Measurements from ENCODE around the gene SMG6. TPM values are rescaled to one million over a fixed set of nuclear protein-coding genes. Genes with fewer than 3 reads are reported as not detected.

Gene SMG6
- total RNA-seq, 6 donors from 2014 or later, result 29.9 to 126 (median 30.5) TPM

- Histone ChIP-seq H3K4me1 (peaks cover 4 to 31% (median 15%) of the 10 kb centered on the region in 4 donors), H3K36me3 (no peaks in the 10 kb centered on the region), H3K27ac (no peak overlapping the region), H3K27me3 (peaks cover 0 to 3% (median 1%) of the 10 kb centered on the region in 4 donors), H3K4me3 (no peak overlapping the region), H3K9me3 (no peaks in the 10 kb centered on the region)
- ATAC-seq (ENCODE audit: low FRiP score in 2 of 2) (no peak), DNase-seq (no peak)
- 81 to 92% methylated on average over 18 to 24 of the region's 24 CpGs for WGBS, 2 donors
- TF ChIP-seq EP300 (IDR thresholded peaks at IDR 0.05), result no peak
- no peak for TF ChIP-seq POLR2A (IDR thresholded peaks at IDR 0.05)
- no peak for TF ChIP-seq POLR2AphosphoS5 (IDR thresholded peaks at IDR 0.05)
- no peak for TF ChIP-seq CTCF (IDR thresholded peaks at IDR 0.05)
These were observed 284.7 kb downstream of the SMG6 start for GRCh38 chr17:2018716-2019510.

GRCh38 chr17:2017274-2017941 lies 286.2 kb downstream of the SMG6 start:
- DNase-seq, result peak in 1 of 2 donors; percentile 69
- 93 to 95% methylated on average over 15 to 19 of the region's 19 CpGs for WGBS, 2 donors
- no peak for ATAC-seq (ENCODE audit: low FRiP score in 2 of 2)

DNA sequence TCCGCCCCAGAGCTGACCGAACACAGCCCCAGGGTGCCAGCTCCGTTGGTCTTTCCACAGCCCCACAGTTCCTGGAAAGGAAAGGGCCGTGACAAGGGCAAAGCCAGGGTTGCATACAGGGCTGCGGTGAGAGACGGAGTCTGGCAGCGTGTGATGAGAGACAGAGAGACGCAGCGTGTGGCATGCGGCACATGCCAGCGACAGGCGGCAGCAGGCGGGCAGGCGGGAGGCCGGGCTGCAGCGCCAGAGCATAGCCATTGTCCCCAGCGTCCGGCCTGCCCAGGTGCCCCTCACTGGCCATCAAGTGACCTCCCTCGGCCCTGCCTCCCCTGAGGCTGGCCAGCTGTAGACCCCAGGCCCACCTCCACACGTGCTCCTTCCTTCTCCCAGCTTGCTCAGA lies 287.1 kb downstream of the SMG6 start:
- no peaks in the 10 kb centered on the region for H3K36me3 ChIP-seq
- 90 to 93% methylated on average over 10 to 20 of the region's 20 CpGs for WGBS, 2 donors
- no peak overlapping the region for H3K4me3 ChIP-seq
- H3K9me3 ChIP-seq, result no peaks in the 10 kb centered on the region
- H3K27me3 ChIP-seq, result no peaks in the 10 kb centered on the region
- H3K27ac ChIP-seq, result no peak overlapping the region
- peak in 1 of 2 donors; percentile 59 for DNase-seq
- peaks cover 9 to 34% (median 11%) of the 10 kb centered on the region in 4 donors for H3K4me1 ChIP-seq
- ATAC-seq (ENCODE audit: low FRiP score in 2 of 2), result no peak
- TF ChIP-seq POLR2A (IDR thresholded peaks at IDR 0.05), result no peak
- TF ChIP-seq POLR2AphosphoS5 (IDR thresholded peaks at IDR 0.05), result no peak
- no peak for TF ChIP-seq EP300 (IDR thresholded peaks at IDR 0.05)
- no peak for TF ChIP-seq CTCF (IDR thresholded peaks at IDR 0.05)

More at GRCh38 chr17:2017274-2017941, 286.2 kb downstream of the SMG6 start:
- TF ChIP-seq POLR2A (IDR thresholded peaks at IDR 0.05) (no peak), POLR2AphosphoS5 (IDR thresholded peaks at IDR 0.05) (no peak), EP300 (IDR thresholded peaks at IDR 0.05) (no peak), CTCF (IDR thresholded peaks at IDR 0.05) (no peak)
- H3K36me3 ChIP-seq, result no peaks in the 10 kb centered on the region
- H3K4me1 ChIP-seq, result peaks cover 0 to 28% (median 4%) of the 10 kb centered on the region in 4 donors
- no peak overlapping the region for H3K4me3 ChIP-seq
- no peaks in the 10 kb centered on the region for H3K9me3 ChIP-seq
- H3K27me3 ChIP-seq, result no peaks in the 10 kb centered on the region
- no peak overlapping the region for H3K27ac ChIP-seq

DNA sequence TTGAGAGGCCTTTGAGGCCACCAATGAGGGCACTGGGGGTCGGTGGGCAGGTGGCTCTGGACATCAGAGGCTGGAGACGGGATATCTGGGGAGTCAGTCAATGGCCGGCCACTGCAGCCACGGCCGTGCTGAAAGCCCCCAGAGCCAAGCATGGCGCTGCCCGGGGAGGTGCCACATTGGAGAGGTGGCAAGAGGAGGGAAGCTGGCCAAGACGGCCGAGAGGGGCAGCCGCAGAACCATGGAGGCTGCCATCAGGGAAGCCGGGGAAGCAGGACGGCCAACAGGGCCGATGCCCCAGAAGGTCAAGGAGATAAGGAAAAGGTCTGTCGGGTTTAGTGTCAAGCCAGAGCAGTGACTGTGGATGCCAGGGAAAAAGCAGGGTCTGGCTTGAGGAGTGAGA lies 288.3 kb downstream of the SMG6 start:
- no peaks in the 10 kb centered on the region for H3K27me3 ChIP-seq
- no peak overlapping the region for H3K4me3 ChIP-seq
- WGBS, 2 donors, result 87 to 90% methylated on average over 14 of the region's 14 CpGs

More for the DNA sequence above, 288.3 kb downstream of the SMG6 start:
- no peaks in the 10 kb centered on the region for H3K36me3 ChIP-seq
- no peak for TF ChIP-seq POLR2AphosphoS5 (IDR thresholded peaks at IDR 0.05)
- TF ChIP-seq CTCF (IDR thresholded peaks at IDR 0.05), result no peak
- TF ChIP-seq POLR2A (IDR thresholded peaks at IDR 0.05), result no peak
- TF ChIP-seq EP300 (IDR thresholded peaks at IDR 0.05), result no peak
- no peak overlapping the region for H3K27ac ChIP-seq
- peaks cover 11 to 34% (median 15%) of the 10 kb centered on the region in 4 donors for H3K4me1 ChIP-seq
- ATAC-seq (ENCODE audit: low FRiP score in 2 of 2) (no peak), DNase-seq (peak in 1 of 2 donors; percentile 70)
- no peaks in the 10 kb centered on the region for H3K9me3 ChIP-seq

Measured in upper lobe of left lung (tissue), 6 donors.